Mammary epithelial cell (primary cell): ENCODE results near the gene PCDHB14.

ENCODE experiments used
- CTCF ChIP-seq, 2 donors: IDR thresholded peaks in 1 of 2; conservative IDR thresholded peaks in 1 of 2; 2 replicates each; pipeline ENCODE4 v1.5.1; 2011 to 2012; ENCODE audit warnings: inconsistent platforms in 2 of 2, low read length in 2 of 2, mild to moderate bottlenecking in 2 of 2, control low read depth in 1 of 2, low read depth in 1 of 2; ENCODE audit not compliant: insufficient read depth in 1 of 2; ENCODE audit errors: extremely low read depth in 1 of 2
- EZH2 ChIP-seq: IDR thresholded peaks from 2 replicates; pipeline ENCODE4 v1.6.1; 2012; ENCODE audit warnings: low read length, inconsistent platforms, borderline replicate concordance

DNA sequence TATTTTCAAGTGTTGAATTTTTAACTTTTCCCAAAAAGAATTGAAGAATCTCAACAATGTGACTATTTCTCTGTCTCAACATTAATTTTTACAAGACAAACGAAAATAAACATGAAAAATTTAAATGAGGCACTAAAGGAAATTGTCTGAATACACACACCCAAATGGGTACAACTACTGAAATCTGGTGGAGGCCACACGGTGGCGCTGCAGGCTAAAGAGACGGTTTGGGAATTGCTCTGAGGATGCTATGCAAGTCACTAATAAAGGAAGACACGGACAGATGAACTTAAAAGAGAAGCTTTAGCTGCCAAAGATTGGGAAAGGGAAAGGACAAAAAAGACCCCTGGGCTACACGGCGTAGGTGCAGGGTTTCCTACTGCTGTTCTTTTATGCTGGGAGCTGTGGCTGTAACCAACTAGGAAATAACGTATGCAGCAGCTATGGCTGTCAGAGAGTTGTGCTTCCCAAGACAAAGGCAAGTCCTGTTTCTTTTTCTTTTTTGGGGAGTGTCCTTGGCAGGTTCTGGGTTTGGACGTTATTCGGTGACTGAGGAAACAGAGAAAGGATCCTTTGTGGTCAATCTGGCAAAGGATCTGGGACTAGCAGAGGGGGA, 30.9 kb upstream of the PCDHB14 start, which contains the start of gene PCDHB10:
- TF ChIP-seq CTCF (conservative IDR thresholded peaks at IDR 0.05 in 1 of 2, IDR thresholded peaks at IDR 0.05 in 1 of 2; ENCODE audit: extremely low read depth in 1 of 2, insufficient read depth in 1 of 2, low read depth in 1 of 2, low read length in 2 of 2) (peak; percentile 63 to 71), EZH2 (no peak)
